ENCODE measurements around the gene APLF. TPM values are rescaled to one million over a fixed set of nuclear protein-coding genes. Genes with fewer than 3 reads are reported as not detected.
"Not testable (repeated sequence)": the region's sequence is repeated elsewhere in the genome, so short reads cannot be mapped to it uniquely, and the experiment has no call there.

Gene APLF
- total RNA-seq, 1 donor: 10.5 TPM

DNA sequence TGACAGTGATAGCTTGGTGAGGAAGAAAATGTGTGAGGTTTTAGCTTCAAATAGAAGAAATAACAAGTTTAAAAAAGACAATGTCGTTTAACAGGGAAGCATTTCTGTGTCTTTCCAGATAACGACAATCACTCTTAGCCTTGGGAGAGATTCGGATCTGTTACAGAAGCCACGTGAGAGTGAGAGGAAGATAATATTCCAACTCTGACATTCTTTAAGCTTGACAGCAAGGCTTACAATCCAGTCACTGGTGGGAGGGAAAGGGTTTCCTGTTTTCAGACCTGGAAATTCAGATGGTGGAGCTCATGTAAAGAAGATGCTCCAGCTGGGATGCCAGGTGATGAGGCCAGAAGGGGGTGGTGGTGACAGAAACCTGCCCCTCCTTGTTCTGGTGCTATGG lies 31.1 kb upstream of the APLF start:
- peak; percentile 85 for DNase-seq (ENCODE audit: insufficient read length, low spot score, missing footprints)
- no peaks in the 10 kb centered on the region for H3K36me3 ChIP-seq (ENCODE audit: insufficient read depth, low read length)
- peak overlapping the region; percentile 48 for H3K4me2 ChIP-seq (ENCODE audit: insufficient read depth, low read length)
- peak overlapping the region; percentile 72 for H2AFZ ChIP-seq (ENCODE audit: low read length)
- no peak overlapping the region for H3K4me3 ChIP-seq (ENCODE audit: insufficient read depth, low read length)
- peaks cover 26% of the 10 kb centered on the region for H3K4me1 ChIP-seq (ENCODE audit: insufficient read depth, low read length)
- TF ChIP-seq, protein P1, sequence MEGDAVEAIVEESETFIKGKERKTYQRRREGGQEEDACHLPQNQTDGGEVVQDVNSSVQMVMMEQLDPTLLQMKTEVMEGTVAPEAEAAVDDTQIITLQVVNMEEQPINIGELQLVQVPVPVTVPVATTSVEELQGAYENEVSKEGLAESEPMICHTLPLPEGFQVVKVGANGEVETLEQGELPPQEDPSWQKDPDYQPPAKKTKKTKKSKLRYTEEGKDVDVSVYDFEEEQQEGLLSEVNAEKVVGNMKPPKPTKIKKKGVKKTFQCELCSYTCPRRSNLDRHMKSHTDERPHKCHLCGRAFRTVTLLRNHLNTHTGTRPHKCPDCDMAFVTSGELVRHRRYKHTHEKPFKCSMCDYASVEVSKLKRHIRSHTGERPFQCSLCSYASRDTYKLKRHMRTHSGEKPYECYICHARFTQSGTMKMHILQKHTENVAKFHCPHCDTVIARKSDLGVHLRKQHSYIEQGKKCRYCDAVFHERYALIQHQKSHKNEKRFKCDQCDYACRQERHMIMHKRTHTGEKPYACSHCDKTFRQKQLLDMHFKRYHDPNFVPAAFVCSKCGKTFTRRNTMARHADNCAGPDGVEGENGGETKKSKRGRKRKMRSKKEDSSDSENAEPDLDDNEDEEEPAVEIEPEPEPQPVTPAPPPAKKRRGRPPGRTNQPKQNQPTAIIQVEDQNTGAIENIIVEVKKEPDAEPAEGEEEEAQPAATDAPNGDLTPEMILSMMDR (IDR thresholded peaks at IDR 0.05; ENCODE audit: extremely low read depth, low read depth, low read length): no peak
- peak overlapping the region; percentile 22 for H3K27ac ChIP-seq (ENCODE audit: low read depth, low read length)
- H3K9me3 ChIP-seq (ENCODE audit: low read depth, low read length): no peaks in the 10 kb centered on the region
- H3K79me2 ChIP-seq (ENCODE audit: insufficient read depth, low read length): no peaks in the 10 kb centered on the region
- H4K20me1 ChIP-seq (ENCODE audit: insufficient read depth, low read length): no peaks in the 10 kb centered on the region
- no peaks in the 10 kb centered on the region for H3K27me3 ChIP-seq (ENCODE audit: insufficient read depth, low read length)

DNA sequence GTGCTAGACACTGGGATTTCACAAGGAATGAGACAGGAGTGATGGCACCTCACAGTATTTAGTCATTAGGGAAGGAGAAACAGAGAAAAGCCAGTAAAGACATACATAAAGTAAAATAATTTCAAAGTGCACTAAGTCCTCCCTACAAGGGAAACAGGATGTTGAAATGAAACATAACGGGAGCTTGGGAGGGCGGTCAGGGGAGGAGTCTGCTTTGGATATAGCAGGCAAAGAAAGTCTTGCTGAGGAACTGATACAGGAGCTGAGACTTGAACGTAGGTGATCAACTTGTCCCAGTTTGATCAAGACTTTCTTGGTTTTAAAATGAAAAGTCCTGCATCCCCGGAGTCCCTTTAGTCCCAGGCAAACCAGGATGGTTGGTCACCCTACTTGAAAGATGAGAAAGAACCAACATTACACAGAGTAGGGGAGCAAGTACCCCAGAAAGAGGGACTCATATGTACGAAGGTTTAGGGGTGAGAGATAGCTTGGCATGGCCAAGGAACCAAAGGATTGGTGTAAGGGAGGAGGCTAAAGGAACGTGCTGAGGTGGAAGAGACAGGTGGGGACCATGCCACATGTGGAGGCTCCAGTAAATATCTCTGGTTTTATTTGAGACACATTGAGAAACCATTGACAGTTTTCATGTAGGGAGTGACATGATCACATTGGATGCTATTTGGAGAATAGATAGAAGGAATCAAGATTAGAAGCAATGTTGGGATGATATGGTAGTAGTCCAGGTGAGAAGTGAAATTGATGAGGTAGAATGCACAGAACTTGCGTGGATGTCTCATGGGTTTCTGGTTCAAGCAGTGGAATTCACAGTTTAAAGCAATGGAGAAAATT lies 28.7 kb upstream of the APLF start:
- H3K4me3 ChIP-seq (ENCODE audit: insufficient read depth, low read length): no peak overlapping the region
- TF ChIP-seq, protein P1 (IDR thresholded peaks at IDR 0.05; ENCODE audit: extremely low read depth, low read depth, low read length): no peak
- H3K4me1 ChIP-seq (ENCODE audit: insufficient read depth, low read length): peaks cover 32% of the 10 kb centered on the region
- no peak for DNase-seq (ENCODE audit: insufficient read length, low spot score, missing footprints)
- no peaks in the 10 kb centered on the region for H3K36me3 ChIP-seq (ENCODE audit: insufficient read depth, low read length)
- H4K20me1 ChIP-seq (ENCODE audit: insufficient read depth, low read length): no peaks in the 10 kb centered on the region
- H3K27ac ChIP-seq (ENCODE audit: low read depth, low read length): no peak overlapping the region
- no peaks in the 10 kb centered on the region for H3K9me3 ChIP-seq (ENCODE audit: low read depth, low read length)
- no peak overlapping the region for H2AFZ ChIP-seq (ENCODE audit: low read length)
- H3K79me2 ChIP-seq (ENCODE audit: insufficient read depth, low read length): no peaks in the 10 kb centered on the region
- H3K4me2 ChIP-seq (ENCODE audit: insufficient read depth, low read length): no peak overlapping the region
- no peaks in the 10 kb centered on the region for H3K27me3 ChIP-seq (ENCODE audit: insufficient read depth, low read length)

DNA sequence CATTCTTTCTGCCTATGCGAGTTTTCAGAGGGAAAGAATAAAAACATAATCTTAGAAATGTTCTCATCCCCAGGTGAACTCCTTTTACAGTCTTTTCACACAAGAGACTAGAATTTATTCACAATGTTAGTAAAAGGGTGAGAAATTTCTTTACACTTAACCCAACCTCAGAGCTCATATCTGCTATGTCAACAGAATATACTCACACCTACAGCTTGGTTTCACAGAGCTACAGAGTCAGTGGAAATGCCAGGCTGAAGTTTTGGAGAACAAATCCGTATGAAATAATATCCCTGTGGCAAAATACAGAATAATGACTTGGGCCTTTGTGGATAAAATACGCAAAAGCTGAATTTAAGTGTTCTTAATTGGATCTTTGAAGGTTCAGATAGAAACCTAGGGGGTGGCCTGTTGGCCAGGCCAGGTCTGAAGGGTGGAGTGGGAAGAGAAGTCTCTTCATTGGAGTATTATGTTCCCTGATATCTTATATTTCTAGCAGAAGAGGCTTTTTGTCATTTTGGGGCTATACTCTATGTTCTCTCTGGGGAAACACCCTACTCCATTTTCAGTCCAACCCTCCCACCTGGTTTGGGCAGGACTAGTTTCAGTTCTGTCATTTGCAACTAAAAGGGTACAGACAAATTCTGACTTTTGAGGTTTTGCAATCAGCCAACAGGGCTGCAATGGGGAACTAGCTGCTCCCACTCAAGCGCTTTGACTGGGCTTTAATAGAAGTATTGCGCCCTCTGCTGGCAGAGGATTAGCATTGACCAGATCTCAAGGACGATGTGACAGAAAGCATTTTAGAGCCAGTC lies 26.0 kb upstream of the APLF start:
- Histone ChIP-seq H3K27me3 (ENCODE audit: insufficient read depth, low read length) (peaks cover 9% of the 10 kb centered on the region), H3K4me2 (ENCODE audit: insufficient read depth, low read length) (peak overlapping the region; percentile 25), H3K4me1 (ENCODE audit: insufficient read depth, low read length) (peaks cover 17% of the 10 kb centered on the region), H3K79me2 (ENCODE audit: insufficient read depth, low read length) (no peaks in the 10 kb centered on the region), H4K20me1 (ENCODE audit: insufficient read depth, low read length) (no peaks in the 10 kb centered on the region), H3K27ac (ENCODE audit: low read depth, low read length) (no peak overlapping the region), H3K9me3 (ENCODE audit: low read depth, low read length) (no peaks in the 10 kb centered on the region), H3K36me3 (ENCODE audit: insufficient read depth, low read length) (no peaks in the 10 kb centered on the region), H2AFZ (ENCODE audit: low read length) (no peak overlapping the region), H3K4me3 (ENCODE audit: insufficient read depth, low read length) (no peak overlapping the region)
- no peak for DNase-seq (ENCODE audit: insufficient read length, low spot score, missing footprints)
- TF ChIP-seq, protein P1 (IDR thresholded peaks at IDR 0.05; ENCODE audit: extremely low read depth, low read depth, low read length): peak; percentile 85

DNA sequence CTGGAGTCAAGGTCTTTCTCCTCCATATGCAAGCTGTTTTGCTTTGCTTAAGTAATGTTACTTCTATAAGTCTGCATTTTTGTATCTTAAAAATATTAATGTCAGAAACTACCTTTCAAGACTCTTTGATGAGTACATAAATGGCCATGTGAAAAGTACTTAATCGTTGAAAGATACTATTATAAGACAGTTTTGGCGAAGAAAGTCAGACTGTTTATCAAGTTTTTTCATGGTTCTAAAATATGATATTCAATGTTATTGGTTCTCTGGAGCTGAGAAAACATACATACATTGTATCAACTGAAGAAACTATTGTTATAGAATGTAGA lies 25.4 kb upstream of the APLF start:
- DNase-seq (ENCODE audit: insufficient read length, low spot score, missing footprints): no peak
- Histone ChIP-seq H3K9me3 (ENCODE audit: low read depth, low read length) (no peaks in the 10 kb centered on the region), H3K4me1 (ENCODE audit: insufficient read depth, low read length) (peaks cover 12% of the 10 kb centered on the region), H3K4me2 (ENCODE audit: insufficient read depth, low read length) (peak overlapping the region; percentile 25), H3K4me3 (ENCODE audit: insufficient read depth, low read length) (no peak overlapping the region), H4K20me1 (ENCODE audit: insufficient read depth, low read length) (no peaks in the 10 kb centered on the region), H3K27ac (ENCODE audit: low read depth, low read length) (no peak overlapping the region), H2AFZ (ENCODE audit: low read length) (no peak overlapping the region), H3K27me3 (ENCODE audit: insufficient read depth, low read length) (peaks cover 9% of the 10 kb centered on the region), H3K36me3 (ENCODE audit: insufficient read depth, low read length) (no peaks in the 10 kb centered on the region), H3K79me2 (ENCODE audit: insufficient read depth, low read length) (no peaks in the 10 kb centered on the region)
- TF ChIP-seq, protein P1 (IDR thresholded peaks at IDR 0.05; ENCODE audit: extremely low read depth, low read depth, low read length): no peak

DNA sequence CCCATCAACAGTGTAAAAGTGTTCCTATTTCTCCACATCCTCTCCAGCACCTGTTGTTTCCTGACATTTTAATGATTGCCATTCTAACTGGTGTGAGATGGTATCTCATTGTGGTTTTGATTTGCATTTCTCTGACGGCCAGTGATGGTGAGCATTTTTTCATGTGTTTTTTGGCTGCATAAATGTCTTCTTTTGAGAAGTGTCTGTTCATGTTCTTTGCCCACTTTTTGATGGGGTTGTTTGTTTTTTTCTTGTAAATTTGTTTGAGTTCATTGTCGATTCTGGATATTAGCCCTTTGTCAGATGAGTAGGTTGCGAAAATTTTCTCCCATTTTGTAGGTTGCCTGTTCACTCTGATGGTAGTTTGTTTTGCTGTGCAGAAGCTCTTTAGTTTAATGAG lies 21.0 kb upstream of the APLF start:
- H2AFZ ChIP-seq (ENCODE audit: low read length); H3K4me2 ChIP-seq (ENCODE audit: insufficient read depth, low read length); H4K20me1 ChIP-seq (ENCODE audit: insufficient read depth, low read length); H3K27ac ChIP-seq (ENCODE audit: low read depth, low read length); DNase-seq (ENCODE audit: insufficient read length, low spot score, missing footprints); H3K27me3 ChIP-seq (ENCODE audit: insufficient read depth, low read length); H3K4me1 ChIP-seq (ENCODE audit: insufficient read depth, low read length); H3K9me3 ChIP-seq (ENCODE audit: low read depth, low read length); H3K4me3 ChIP-seq (ENCODE audit: insufficient read depth, low read length); H3K79me2 ChIP-seq (ENCODE audit: insufficient read depth, low read length); H3K36me3 ChIP-seq (ENCODE audit: insufficient read depth, low read length): not testable (repeated sequence)
